ENCODE measurements around the gene AMBRA1.

- TF ChIP-seq, protein P1, sequence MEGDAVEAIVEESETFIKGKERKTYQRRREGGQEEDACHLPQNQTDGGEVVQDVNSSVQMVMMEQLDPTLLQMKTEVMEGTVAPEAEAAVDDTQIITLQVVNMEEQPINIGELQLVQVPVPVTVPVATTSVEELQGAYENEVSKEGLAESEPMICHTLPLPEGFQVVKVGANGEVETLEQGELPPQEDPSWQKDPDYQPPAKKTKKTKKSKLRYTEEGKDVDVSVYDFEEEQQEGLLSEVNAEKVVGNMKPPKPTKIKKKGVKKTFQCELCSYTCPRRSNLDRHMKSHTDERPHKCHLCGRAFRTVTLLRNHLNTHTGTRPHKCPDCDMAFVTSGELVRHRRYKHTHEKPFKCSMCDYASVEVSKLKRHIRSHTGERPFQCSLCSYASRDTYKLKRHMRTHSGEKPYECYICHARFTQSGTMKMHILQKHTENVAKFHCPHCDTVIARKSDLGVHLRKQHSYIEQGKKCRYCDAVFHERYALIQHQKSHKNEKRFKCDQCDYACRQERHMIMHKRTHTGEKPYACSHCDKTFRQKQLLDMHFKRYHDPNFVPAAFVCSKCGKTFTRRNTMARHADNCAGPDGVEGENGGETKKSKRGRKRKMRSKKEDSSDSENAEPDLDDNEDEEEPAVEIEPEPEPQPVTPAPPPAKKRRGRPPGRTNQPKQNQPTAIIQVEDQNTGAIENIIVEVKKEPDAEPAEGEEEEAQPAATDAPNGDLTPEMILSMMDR (IDR thresholded peaks at IDR 0.05; ENCODE audit: poor library complexity, severe bottlenecking) = no peak
- TF ChIP-seq TAF1 (IDR thresholded peaks at IDR 0.05; ENCODE audit: low read depth) (no peak), SMC3 (conservative IDR thresholded peaks at IDR 0.05; ENCODE audit: poor library complexity) (no peak), EZH2 (IDR thresholded peaks at IDR 0.05; ENCODE audit: borderline replicate concordance, insufficient read depth, low read length, poor library complexity, severe bottlenecking) (no peak)
These were observed 79.5 kb downstream of the AMBRA1 start for GRCh38 chr11:46514370-46514769.

Measured in neural cell (in vitro differentiated cells).